Chondrocyte (in vitro differentiated cells): Measurements from ENCODE around the gene ITPR2. TPM values are rescaled to one million over a fixed set of nuclear protein-coding genes. Genes with fewer than 3 reads are reported as not detected.
"Not testable (repeated sequence)": the region's sequence is repeated elsewhere in the genome, so short reads cannot be mapped to it uniquely, and the experiment has no call there.

Source experiments
- DNase-seq: peaks from one replicate; pipeline ENCODE4 v3.0.0; 2021; ENCODE audit warnings: mixed read lengths, low spot score
- H3K27ac Mint-ChIP-seq: one replicate; pipeline ENCODE4 v1.8.0; 2021; ENCODE audit warnings: mild to moderate bottlenecking, moderate library complexity, mixed read lengths; ENCODE audit not compliant: unreplicated experiment
- H3K27me3 Mint-ChIP-seq: 2 replicates; pipeline ENCODE4 v1.8.0; 2021; ENCODE audit warnings: low read depth, mixed read lengths
- H3K36me3 Mint-ChIP-seq: 2 replicates; pipeline ENCODE4 v1.8.0; 2021; ENCODE audit warnings: low read depth, mixed read lengths
- H3K4me1 Mint-ChIP-seq: 2 replicates; pipeline ENCODE4 v1.8.0; 2021; ENCODE audit warnings: low read depth, mild to moderate bottlenecking, mixed read lengths
- H3K4me3 Mint-ChIP-seq: one replicate; pipeline ENCODE4 v1.8.0; 2021; ENCODE audit warnings: mild to moderate bottlenecking, moderate library complexity, mixed read lengths; ENCODE audit not compliant: unreplicated experiment
- H3K9me3 Mint-ChIP-seq: 2 replicates; pipeline ENCODE4 v1.8.0; 2021; ENCODE audit warnings: low read depth, mixed read lengths
- total RNA-seq: library from RNA; stranded (reverse); gene quantifications from 3 replicates; pipeline ENCODE4 v1.2.1, GENCODE V29; 2021
- TF ChIP-seq, protein P1 (sequence below): fragments of 200-600 bp; sonication (generic); IDR thresholded peaks from 2 replicates; pipeline ENCODE4 v1.5.0; 2021; ENCODE audit warnings: antibody characterized with exemption, mild to moderate bottlenecking, moderate library complexity

ITPR2 gene
- total RNA-seq, 1 donor from 2014 or later = 18.7 TPM

DNA sequence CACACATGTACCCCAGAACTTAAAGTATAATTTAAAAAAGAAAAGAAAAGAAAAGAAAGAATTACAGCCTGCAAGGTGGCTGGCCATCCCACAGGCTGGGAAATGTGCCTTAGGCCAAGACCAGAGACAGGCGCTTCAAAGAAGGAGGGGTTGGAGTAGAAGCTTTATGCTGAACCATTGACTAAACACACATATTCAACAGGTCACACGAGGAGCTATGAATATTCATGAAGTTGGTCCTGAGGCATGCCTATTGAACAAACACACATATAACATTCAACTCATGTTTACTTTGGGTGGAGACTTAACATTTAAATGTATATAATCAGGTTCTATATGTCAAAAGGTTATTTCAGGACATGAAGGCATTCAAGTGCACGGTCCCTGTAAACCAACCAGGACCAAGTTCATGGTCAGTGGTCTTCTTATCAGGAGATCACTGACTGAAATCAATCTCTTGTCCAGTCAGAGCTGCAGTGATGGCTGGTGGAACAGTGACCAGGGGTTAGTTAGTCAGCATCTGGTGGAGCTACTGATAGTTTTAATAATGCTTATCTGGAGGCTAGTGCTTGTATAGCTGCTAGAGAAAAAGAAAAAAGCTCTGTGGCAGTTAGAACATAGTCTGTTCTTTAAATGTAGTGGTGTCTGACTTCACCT, 35.6 kb upstream of the ITPR2 start:
- no peak overlapping the region for H3K27ac Mint-ChIP-seq
- peaks cover 3% of the 10 kb centered on the region for H3K27me3 Mint-ChIP-seq
- H3K9me3 Mint-ChIP-seq = no peaks in the 10 kb centered on the region

DNA sequence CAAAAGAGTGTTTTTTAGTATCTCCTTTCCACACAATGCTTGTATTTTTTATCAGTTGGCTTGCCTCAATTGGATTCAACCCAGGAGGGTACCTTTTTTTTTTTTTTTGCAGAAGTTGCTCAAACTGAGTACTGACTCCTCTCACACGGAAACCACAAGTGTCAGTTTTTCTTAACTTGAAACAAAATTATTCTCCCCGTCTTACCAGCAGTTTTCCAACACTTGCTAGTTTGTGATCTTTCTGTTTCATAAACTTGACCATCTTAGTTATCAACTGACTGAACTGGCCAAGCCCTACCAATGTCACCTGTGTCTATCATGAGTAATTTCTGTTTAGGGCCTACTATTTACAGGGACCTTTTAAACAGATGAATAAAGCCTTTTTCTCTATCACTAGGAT, 34.1 kb upstream of the ITPR2 start:
- no peak for DNase-seq
- TF ChIP-seq, protein P1, sequence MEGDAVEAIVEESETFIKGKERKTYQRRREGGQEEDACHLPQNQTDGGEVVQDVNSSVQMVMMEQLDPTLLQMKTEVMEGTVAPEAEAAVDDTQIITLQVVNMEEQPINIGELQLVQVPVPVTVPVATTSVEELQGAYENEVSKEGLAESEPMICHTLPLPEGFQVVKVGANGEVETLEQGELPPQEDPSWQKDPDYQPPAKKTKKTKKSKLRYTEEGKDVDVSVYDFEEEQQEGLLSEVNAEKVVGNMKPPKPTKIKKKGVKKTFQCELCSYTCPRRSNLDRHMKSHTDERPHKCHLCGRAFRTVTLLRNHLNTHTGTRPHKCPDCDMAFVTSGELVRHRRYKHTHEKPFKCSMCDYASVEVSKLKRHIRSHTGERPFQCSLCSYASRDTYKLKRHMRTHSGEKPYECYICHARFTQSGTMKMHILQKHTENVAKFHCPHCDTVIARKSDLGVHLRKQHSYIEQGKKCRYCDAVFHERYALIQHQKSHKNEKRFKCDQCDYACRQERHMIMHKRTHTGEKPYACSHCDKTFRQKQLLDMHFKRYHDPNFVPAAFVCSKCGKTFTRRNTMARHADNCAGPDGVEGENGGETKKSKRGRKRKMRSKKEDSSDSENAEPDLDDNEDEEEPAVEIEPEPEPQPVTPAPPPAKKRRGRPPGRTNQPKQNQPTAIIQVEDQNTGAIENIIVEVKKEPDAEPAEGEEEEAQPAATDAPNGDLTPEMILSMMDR = no peak
- Mint-ChIP-seq H3K27me3 (no peaks in the 10 kb centered on the region), H3K36me3 (no peaks in the 10 kb centered on the region), H3K4me1 (peaks cover 4% of the 10 kb centered on the region), H3K4me3 (no peak overlapping the region), H3K9me3 (no peaks in the 10 kb centered on the region), H3K27ac (no peak overlapping the region)

More for the DNA sequence above, 35.6 kb upstream of the ITPR2 start:
- no peak for DNase-seq
- TF ChIP-seq, protein P1 = no peak
- H3K4me1 Mint-ChIP-seq = peaks cover 4% of the 10 kb centered on the region
- no peak overlapping the region for H3K4me3 Mint-ChIP-seq
- H3K36me3 Mint-ChIP-seq = no peaks in the 10 kb centered on the region

DNA sequence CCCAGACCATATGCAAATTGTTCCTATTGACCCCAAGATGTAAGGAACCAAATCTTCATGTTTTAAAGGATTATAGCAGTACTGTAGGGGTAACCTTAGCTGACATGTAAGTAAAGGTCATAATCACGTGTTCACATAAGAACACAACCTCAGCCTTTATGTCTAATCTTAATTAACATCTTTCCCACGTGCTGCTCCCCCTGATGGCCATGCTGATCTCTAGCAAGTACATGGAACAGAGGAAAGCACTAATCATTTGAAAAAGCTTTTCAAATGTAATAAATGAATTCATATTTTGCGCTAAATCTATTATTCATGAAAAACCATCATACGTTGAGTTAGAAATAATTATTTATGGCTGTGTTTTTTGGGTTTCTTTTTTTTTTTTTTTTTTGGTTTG, 30.5 kb upstream of the ITPR2 start:
- TF ChIP-seq, protein P1 = peak; percentile 69
- Mint-ChIP-seq H3K9me3 (no peaks in the 10 kb centered on the region), H3K4me1 (no peaks in the 10 kb centered on the region), H3K27me3 (no peaks in the 10 kb centered on the region), H3K4me3 (no peak overlapping the region), H3K36me3 (no peaks in the 10 kb centered on the region), H3K27ac (no peak overlapping the region)
- no peak for DNase-seq

DNA sequence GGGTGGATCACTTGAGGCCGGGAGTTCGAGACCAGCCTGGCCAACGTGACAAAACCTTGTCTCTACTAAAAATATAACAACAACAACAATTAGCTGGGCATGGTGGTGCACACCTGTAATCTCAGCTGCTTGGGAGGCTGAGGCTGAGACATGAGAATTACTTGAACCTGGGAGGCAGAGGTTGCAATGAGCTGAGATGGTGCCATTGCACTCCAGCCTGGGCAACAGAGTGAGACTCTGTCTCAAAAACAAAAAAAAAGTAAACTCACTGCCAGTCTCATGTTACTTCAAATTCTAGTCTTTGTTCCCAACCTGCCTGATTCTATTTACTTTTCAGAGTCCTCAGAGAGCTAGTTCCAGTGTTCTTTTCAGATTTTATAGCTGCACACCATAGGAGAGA, 29.8 kb upstream of the ITPR2 start:
- not testable (repeated sequence) for H3K4me1 Mint-ChIP-seq, H3K4me3 Mint-ChIP-seq, H3K27me3 Mint-ChIP-seq, H3K9me3 Mint-ChIP-seq, DNase-seq, H3K36me3 Mint-ChIP-seq, H3K27ac Mint-ChIP-seq

DNA sequence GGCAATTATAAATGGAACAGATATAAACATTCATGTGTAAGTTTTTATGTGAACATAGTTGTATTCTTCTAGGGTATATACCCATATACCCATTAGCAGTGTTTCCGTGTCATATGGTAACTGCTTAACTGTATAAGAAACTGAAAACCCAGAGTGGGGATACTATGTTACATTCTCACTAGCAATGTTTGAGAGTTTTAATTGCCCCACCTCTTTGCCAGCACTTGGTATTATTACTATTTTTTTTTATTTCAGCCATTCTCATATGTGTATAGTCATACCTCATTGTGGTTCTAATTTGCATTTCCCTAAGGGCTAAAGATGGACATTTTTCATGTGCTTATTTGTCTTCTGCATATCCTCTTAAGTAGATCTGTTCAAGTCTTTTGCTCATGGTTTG, 28.7 kb upstream of the ITPR2 start:
- Mint-ChIP-seq H3K27ac (no peak overlapping the region), H3K27me3 (no peaks in the 10 kb centered on the region), H3K4me1 (no peaks in the 10 kb centered on the region), H3K9me3 (no peaks in the 10 kb centered on the region), H3K4me3 (no peak overlapping the region), H3K36me3 (no peaks in the 10 kb centered on the region)
- TF ChIP-seq, protein P1 = no peak
- DNase-seq = no peak
